Fibroblast of villous mesenchyme (primary cell): ENCODE results near the gene CEP112. TPM values are rescaled to one million over a fixed set of nuclear protein-coding genes. Genes with fewer than 3 reads are reported as not detected.
"Not testable (repeated sequence)": the region's sequence is repeated elsewhere in the genome, so short reads cannot be mapped to it uniquely, and the experiment has no call there.

ENCODE experiments used
- DNase-seq: peaks from one replicate; pipeline ENCODE4 v3.0.0-alpha.2; 2010; ENCODE audit warnings: low read depth
- H3K4me3 ChIP-seq: 2 replicates; pipeline ENCODE4 v1.5.1; 2011; ENCODE audit warnings: low read depth, mild to moderate bottlenecking, low read length
- total RNA-seq: library from RNA; depleted of rRNA; stranded (reverse); fragments of >200 nt; gene quantifications from 2 replicates; pipeline ENCODE4 v1.2.3, GENCODE V29; 2012
- TF ChIP-seq, protein P1 (sequence below): IDR thresholded peaks from 2 replicates; pipeline ENCODE4 v1.5.1; 2012; ENCODE audit warnings: low read depth, mild to moderate bottlenecking, low read length; ENCODE audit not compliant: insufficient read depth

Gene CEP112
- total RNA-seq, 1 donor: 10.8 TPM

DNA sequence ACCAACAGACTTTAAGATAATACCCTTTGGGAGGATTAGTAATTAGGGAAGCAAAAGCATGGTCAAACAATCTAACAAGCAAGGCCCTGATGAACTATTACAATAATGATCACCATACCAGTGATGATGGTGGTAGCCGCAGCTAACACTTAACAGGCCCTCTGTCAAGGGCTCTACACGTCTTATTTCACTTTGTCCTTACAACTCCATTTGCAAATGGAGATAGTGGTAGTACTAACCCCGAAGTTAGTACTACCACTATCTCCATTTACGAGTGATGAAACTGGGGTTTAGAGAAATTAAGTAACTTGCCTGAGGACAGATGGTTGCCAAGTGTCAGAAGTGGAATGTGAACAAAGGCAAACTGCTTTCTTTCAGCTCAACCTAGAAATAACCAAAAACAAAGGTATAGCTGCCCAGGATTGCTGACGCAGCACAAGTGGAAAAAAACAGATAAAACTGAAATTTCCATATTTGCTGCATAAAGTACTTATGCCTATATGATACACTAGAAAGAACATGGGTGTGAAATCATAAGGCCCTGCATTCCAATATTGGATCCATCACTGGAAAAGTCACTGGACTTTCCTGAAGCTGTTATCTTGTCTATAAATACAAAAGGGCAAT is 24.6 kb downstream of the CEP112 start:
- TF ChIP-seq, protein P1, sequence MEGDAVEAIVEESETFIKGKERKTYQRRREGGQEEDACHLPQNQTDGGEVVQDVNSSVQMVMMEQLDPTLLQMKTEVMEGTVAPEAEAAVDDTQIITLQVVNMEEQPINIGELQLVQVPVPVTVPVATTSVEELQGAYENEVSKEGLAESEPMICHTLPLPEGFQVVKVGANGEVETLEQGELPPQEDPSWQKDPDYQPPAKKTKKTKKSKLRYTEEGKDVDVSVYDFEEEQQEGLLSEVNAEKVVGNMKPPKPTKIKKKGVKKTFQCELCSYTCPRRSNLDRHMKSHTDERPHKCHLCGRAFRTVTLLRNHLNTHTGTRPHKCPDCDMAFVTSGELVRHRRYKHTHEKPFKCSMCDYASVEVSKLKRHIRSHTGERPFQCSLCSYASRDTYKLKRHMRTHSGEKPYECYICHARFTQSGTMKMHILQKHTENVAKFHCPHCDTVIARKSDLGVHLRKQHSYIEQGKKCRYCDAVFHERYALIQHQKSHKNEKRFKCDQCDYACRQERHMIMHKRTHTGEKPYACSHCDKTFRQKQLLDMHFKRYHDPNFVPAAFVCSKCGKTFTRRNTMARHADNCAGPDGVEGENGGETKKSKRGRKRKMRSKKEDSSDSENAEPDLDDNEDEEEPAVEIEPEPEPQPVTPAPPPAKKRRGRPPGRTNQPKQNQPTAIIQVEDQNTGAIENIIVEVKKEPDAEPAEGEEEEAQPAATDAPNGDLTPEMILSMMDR: no peak
- H3K4me3 ChIP-seq: no peak overlapping the region

DNA sequence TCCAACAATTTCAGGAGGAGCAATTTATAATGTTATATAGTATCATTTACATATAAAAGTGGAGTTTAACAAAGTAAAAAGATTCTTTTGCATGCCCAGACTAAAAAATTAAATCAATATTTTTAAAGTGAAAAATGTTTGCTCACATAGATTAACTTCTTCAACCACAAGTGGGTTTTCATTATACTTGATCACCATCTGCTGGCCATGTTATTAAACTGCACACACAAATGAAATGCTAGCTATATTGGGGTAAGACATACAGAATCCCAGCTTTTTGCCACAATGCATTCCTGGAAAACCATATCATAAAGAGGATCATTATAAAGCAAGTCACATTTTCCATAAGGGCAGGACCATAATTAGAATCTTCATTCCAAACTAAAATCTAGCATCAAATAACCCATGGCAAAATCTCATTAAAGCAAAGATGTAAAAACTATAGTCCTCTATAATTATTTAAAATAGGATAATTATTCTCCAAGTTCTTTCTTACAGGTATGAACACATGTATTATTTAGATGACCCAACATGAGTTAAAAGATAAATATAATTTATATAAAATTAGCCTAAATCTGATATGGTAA is 26.3 kb downstream of the CEP112 start:
- peak; percentile 76 for DNase-seq
- TF ChIP-seq, protein P1: peak; percentile 68
- no peak overlapping the region for H3K4me3 ChIP-seq

More for the DNA sequence above, 24.6 kb downstream of the CEP112 start:
- DNase-seq: peak; percentile 10

- not testable (repeated sequence) for H3K4me3 ChIP-seq, DNase-seq
Observed at GRCh38 chr17:66155055-66155454, 36.9 kb downstream of the CEP112 start.

GRCh38 chr17:66152756-66153155 is 39.2 kb downstream of the CEP112 start:
- TF ChIP-seq, protein P1: no peak
- DNase-seq: peak; percentile 31
- H3K4me3 ChIP-seq: no peak overlapping the region

DNA sequence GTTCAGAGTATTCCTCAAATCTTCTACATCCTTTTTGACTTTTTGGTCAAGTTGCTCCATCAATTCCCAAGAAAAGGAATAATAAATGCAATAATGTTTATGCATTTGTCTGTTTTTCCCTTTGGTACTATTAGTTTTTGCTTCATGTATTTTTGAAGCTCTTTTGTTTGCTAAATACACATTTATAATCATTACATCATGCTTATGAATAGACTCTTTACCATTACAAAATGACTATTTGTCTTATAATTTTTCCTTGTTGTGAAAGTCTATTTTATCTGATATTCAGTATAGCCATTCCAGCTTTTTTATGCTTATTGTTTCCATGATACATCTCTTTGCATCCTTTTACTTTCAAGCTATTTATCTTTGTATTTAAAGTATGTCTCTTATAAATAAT is 41.2 kb downstream of the CEP112 start:
- no peak overlapping the region for H3K4me3 ChIP-seq
- TF ChIP-seq, protein P1: no peak
- no peak for DNase-seq

- H3K4me3 ChIP-seq: no peak overlapping the region
- TF ChIP-seq, protein P1: no peak
- DNase-seq: no peak
Observed at GRCh38 chr17:66149562-66149961, 42.4 kb downstream of the CEP112 start.

DNA sequence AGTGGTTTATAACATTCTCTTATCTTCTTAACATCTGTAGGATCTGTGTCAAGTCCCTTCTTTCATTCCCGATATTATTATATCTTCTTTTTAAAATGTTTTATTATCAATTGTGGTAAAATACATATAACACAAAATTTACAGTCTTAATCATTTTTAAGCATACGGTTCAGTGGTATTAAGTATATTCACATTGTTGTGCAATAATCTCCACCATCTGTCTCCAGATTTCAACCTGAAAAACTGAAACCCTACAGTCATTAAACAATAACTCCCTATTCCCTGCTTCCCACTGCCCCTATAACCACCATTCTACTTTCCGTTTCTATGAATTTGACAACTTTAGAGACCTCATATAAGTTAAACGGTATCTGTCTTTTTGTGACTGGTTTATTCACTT is 45.5 kb downstream of the CEP112 start:
- DNase-seq: no peak
- TF ChIP-seq, protein P1: no peak
- H3K4me3 ChIP-seq: no peak overlapping the region
